ENCODE data around the gene OAS2. TPM values are rescaled to one million over a fixed set of nuclear protein-coding genes. Genes with fewer than 3 reads are reported as not detected.

The OAS2 gene
- total and polyA plus RNA-seq, 2 of the 8 experiments (the other 6 are each of a cell fraction or from before 2014, with no cell fraction given), result 0.06 TPM; not detected in 1

- Histone ChIP-seq H2AFZ (ENCODE audit: low read length) (no peak overlapping the region), H4K91ac (replicated peaks; ENCODE audit: insufficient read length, low read length) (no peak overlapping the region), H3K4me1 (replicated peaks in 1 of 4; ENCODE audit: control insufficient read depth in 3 of 4, insufficient read depth in 4 of 4, low read length in 3 of 4) (no peaks in the 10 kb centered on the region), H3K4ac (replicated peaks; ENCODE audit: insufficient read length, low read depth, low read length) (no peak overlapping the region), H3K79me2 (ENCODE audit: control insufficient read depth in 1 of 2, insufficient read depth in 2 of 2, low read length in 2 of 2) (no peaks in the 10 kb centered on the region), H3K56ac (replicated peaks; ENCODE audit: insufficient read length, low read depth, low read length) (no peak overlapping the region), H3K14ac (ENCODE audit: insufficient read length) (no peak overlapping the region), H3K4me3 (ENCODE audit: extremely low read depth in 1 of 4, insufficient read depth in 2 of 4, low read depth in 3 of 4, low read length in 4 of 4) (no peak overlapping the region), H2BK20ac (ENCODE audit: low read length) (no peak overlapping the region), H2BK15ac (ENCODE audit: low read length) (no peak overlapping the region), H3K9ac (replicated peaks in 1 of 4; ENCODE audit: extremely low read depth in 1 of 4, low read depth in 3 of 4, low read length in 3 of 4) (no peak overlapping the region), H2BK5ac (ENCODE audit: low read depth, low read length) (no peak overlapping the region), H2AK5ac (ENCODE audit: low read depth, low read length) (no peak overlapping the region), H3K18ac (ENCODE audit: extremely low read depth, low read length) (no peak overlapping the region), H3K4me2 (ENCODE audit: insufficient read depth in 1 of 2, low read depth in 2 of 2, low read length in 2 of 2) (no peak overlapping the region), H4K5ac (ENCODE audit: insufficient read length, low read depth, low read length) (no peak overlapping the region), H3K23me2 (ENCODE audit: low read depth, low read length) (peaks cover 3% of the 10 kb centered on the region; the same call in 1 of the 2 replicates), H3K27me3 (replicated peaks in 1 of 4; ENCODE audit: control insufficient read depth in 3 of 4, extremely low read depth in 1 of 4, insufficient read depth in 3 of 4, low read length in 3 of 4) (no peaks in the 10 kb centered on the region), H2BK120ac (replicated peaks; ENCODE audit: low read depth, low read length) (no peak overlapping the region), H3K27ac (ENCODE audit: low read depth, low read length) (no peak overlapping the region), H2BK12ac (ENCODE audit: low read depth, low read length) (no peak overlapping the region), H3K36me3 (ENCODE audit: control insufficient read depth in 2 of 4, insufficient read depth in 4 of 4, low read length in 3 of 4) (no peaks in the 10 kb centered on the region), H4K20me1 (replicated peaks in 1 of 2; ENCODE audit: control insufficient read depth in 1 of 2, insufficient read depth in 2 of 2, low read length in 2 of 2) (peaks cover 0 to 2% of the 10 kb centered on the region in 2 experiments), H3K79me1 (ENCODE audit: low read depth, low read length) (no peaks in the 10 kb centered on the region), H3K23ac (ENCODE audit: insufficient read length) (no peak overlapping the region), H3K9me3 (ENCODE audit: insufficient read depth in 2 of 2, low read depth in 1 of 2, low read length in 1 of 2) (no peaks in the 10 kb centered on the region), H4K8ac (ENCODE audit: extremely low read depth, insufficient read depth, low read length) (no peak overlapping the region)
- TF ChIP-seq ZNF274 (IDR thresholded peaks at IDR 0.05; ENCODE audit: borderline replicate concordance, extremely low read depth, low read length), result no peak
- no peak for TF ChIP-seq KDM1A (IDR thresholded peaks at IDR 0.05; ENCODE audit: borderline replicate concordance, low read length)
- TF ChIP-seq FOSL1 (IDR thresholded peaks at IDR 0.05; ENCODE audit: insufficient read depth, low read depth, low read length), result no peak
- no peak for TF ChIP-seq TAF7 (optimal IDR thresholded peaks at IDR 0.05; ENCODE audit: borderline replicate concordance, low read depth, low read length)
- WGBS, 2 experiments (ENCODE audit: extremely low coverage in 1 of 2, insufficient coverage in 1 of 2, insufficient read length in 1 of 2, insufficient replicate concordance in 2 of 2, low coverage in 1 of 2, low lambda C conversion rate in 2 of 2, missing lambda C conversion rate in 1 of 2), result 84% methylated on average over 4 of the region's 4 CpGs; no CpG with 5 or more reads in 1 of the 2 experiments
- FAIRE-seq, result no peak
- DNase-seq (ENCODE audit: low read depth in 1 of 2, low spot score in 2 of 2), result no peak
- ChIA-PET CTCF (ENCODE audit: partially characterized antibody) (interaction anchor here (1.1 to 4.8 kb wide), 3 partner anchors 9 to 101 kb away, joined by 3 to 27 read pairs (median 3); no protein-coding TSS in a partner anchor), POLR2A (ENCODE audit: partially characterized antibody) (interaction anchor here (1.2 to 1.4 kb wide), 2 partner anchors 25 to 144 kb away, joined by 3 read pairs; no protein-coding TSS in a partner anchor)
Observed at GRCh38 chr12:113039911-113040445, 61.7 kb downstream of the OAS2 start.
